RWPE1 (cell line): Measurements from ENCODE around the gene THSD4.

Experiments used
- CTCF ChIA-PET: fragments of 350-600 bp; sonication (Branson Sonifier 250); formaldehyde crosslinking; extraction: SDS; loops from one replicate; lab custom pipeline; 2021; lab: Yijun Ruan, JAX
- POLR2A ChIA-PET: fragments of 400-600 bp; formaldehyde crosslinking; extraction: SDS; loops from one replicate; lab custom pipeline; 2020; ENCODE audit warnings: antibody characterized with exemption; ENCODE audit not compliant: low non-redundant PET; lab: Yijun Ruan, JAX
- DNase-seq: peaks from one replicate; pipeline ENCODE4 v3.0.0; 2012; ENCODE audit warnings: low spot score
- H3K27ac ChIP-seq: fragments of 450-650 bp; 2 replicates; pipeline ENCODE4 v1.5.1; 2017
- TF ChIP-seq, protein P1 (sequence below): fragments of 450-650 bp; conservative IDR thresholded peaks from 2 replicates; pipeline ENCODE4 v1.5.1; 2017; ENCODE audit warnings: low read depth, mild to moderate bottlenecking

THSD4 gene

DNA sequence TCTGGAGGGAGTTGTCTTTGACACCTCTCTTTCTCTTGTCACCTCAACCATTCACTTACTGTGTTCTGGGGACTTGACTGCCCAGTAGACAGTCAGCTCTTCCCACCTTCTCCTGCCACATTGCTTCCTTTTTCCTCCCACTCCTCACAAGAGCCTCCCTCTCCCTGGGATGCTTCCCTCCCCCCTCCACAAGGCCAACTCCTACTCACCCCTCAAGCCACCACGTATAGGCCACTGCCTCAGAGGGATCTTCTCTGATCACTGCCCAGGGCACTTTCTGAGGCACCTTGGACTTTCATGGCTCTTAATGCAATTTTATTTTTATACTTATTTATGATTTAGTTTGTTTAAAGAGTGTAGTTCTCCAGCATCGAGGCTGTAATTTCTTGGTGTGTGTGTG is 23.2 kb downstream of the THSD4 start:
- ChIA-PET CTCF (no interaction called here), POLR2A (no interaction called here)
- no peak for DNase-seq
- H3K27ac ChIP-seq, result no peak overlapping the region
- TF ChIP-seq, protein P1, sequence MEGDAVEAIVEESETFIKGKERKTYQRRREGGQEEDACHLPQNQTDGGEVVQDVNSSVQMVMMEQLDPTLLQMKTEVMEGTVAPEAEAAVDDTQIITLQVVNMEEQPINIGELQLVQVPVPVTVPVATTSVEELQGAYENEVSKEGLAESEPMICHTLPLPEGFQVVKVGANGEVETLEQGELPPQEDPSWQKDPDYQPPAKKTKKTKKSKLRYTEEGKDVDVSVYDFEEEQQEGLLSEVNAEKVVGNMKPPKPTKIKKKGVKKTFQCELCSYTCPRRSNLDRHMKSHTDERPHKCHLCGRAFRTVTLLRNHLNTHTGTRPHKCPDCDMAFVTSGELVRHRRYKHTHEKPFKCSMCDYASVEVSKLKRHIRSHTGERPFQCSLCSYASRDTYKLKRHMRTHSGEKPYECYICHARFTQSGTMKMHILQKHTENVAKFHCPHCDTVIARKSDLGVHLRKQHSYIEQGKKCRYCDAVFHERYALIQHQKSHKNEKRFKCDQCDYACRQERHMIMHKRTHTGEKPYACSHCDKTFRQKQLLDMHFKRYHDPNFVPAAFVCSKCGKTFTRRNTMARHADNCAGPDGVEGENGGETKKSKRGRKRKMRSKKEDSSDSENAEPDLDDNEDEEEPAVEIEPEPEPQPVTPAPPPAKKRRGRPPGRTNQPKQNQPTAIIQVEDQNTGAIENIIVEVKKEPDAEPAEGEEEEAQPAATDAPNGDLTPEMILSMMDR, result no peak

DNA sequence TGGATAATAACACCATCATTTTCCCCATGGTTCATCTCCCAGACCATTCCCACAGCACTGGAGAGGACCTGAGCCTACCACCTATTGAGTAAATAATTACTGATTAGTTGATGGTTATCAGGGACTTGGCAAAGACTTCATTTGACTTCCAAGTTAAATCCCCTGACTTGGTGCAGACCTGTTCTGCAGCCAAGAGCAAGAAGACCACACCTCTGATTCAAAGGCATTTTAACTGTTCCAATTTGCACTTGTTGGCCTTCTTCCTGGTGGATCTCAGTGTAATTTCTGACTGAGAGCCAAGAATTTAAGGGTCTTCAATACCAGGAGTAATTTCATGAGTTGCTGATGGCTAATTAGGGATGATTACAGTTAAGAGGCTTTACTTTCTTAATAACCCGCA is 24.0 kb downstream of the THSD4 start:
- ChIA-PET CTCF (no interaction called here), POLR2A (no interaction called here)
- no peak overlapping the region for H3K27ac ChIP-seq
- TF ChIP-seq, protein P1, result no peak
- no peak for DNase-seq

DNA sequence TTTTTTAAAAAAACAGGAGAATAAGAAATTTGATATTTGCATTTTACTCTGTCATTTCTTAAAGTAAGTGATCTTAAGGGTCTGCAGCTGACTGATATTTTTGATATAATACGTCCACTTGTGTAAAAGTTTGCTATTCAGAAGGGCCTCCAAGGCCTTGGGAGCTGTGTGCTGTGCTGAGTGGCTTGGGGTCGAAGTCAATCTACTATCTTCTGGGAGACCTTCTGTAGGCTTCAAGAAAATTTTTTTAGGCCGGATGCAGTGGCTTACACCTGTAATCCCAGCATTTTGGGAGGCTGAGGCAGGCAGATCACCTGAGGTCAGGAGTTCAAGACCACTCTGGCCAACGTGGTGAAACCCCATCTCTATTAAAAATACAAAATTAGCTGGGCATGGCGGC is 26.3 kb downstream of the THSD4 start:
- POLR2A ChIA-PET, result no interaction called here
- no peak for DNase-seq
- TF ChIP-seq, protein P1, result no peak
- CTCF ChIA-PET, result interaction anchor here (0.6 kb wide), 1 partner anchor 164 kb away, joined by 3 read pairs; no protein-coding TSS in a partner anchor
- H3K27ac ChIP-seq, result no peak overlapping the region

DNA sequence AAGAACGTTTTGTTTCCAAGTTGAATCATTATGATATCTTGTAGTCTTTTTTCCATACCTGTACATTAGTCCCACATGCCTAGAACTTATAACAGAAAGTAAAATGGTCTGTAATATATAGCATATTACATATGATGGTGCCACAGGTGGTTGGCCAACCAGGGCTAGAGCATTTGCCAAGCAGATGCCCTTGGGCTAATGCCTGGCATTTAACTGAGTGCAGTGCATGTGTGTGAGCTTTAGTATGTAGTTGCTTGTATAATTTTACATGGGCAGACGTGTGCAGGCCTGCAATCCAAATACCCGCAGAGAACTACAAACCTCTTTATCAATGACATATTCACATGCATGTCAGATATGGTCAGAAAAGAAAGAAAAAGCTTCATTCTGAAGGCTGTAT is 27.5 kb downstream of the THSD4 start:
- no peak overlapping the region for H3K27ac ChIP-seq
- ChIA-PET POLR2A (no interaction called here), CTCF (no interaction called here)
- TF ChIP-seq, protein P1, result no peak
- no peak for DNase-seq

DNA sequence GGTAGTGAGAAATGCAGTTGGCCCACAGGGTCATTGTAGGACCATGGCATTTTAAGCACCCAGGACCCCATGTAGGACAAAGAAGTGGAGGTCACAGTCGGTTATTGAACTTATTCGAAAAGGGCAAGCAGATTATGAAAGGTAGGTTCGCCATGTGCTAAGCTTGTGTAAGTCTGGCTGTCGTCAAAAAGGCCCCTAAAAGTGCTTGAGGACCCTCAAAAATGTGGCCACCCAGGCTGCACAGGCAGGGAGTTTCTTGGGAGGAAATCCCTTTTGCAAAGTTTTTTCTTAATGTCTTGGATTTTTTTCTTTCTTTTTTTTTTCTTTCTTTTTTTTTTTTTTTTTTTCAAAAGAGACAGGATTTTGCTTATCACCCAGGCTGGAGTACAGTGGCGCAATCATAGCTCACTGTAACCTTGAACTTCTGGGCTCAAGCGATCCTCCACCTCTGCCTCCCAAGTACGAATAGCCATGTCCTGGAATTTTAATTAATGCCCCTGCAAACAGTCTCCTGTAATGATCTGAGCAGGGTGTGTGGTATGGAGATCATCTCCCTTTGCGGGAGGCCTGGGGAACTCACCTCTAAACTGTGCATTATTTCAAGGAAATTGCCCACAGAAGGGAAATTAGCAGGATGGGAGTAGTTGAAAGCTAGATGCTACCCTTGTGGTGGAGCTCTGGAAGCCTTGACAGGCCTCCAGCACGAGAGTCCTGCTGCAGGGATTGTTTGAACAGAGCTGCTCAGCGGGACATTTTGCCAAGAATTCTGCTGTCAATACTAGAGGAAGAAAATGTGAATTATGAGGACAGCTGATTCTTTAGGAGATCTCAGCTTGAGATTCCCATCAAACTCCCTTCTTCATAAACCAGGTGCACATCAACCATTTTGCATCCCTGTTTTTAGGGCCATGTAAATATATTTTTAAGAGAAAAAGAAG is 28.4 kb downstream of the THSD4 start:
- CTCF ChIA-PET, result interaction anchor here (1.1 kb wide), 1 partner anchor 28 kb away, joined by 4 read pairs; the partner anchor contains the start of gene THSD4
- POLR2A ChIA-PET, result no interaction called here
- no peak for DNase-seq
- no peak overlapping the region for H3K27ac ChIP-seq
- TF ChIP-seq, protein P1, result no peak

DNA sequence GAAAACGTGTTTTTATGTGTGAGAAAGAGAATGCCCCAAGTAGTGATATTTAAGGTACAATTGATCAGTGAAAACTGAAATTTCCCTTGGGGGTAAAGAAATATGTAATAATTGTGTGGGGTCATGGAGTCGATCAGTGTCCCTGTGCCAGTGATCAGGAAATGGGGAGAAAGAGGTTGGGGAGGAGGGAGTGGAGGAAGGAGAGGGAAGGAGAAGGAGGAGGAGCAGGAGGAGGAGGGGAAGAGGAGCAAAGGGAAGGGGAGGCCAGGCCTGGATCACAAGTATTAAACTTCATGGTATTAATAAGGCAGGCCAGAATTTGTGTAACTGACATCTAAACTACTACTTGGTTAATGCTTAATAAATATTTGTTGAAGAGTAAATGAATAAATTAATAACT is 30.4 kb downstream of the THSD4 start:
- POLR2A ChIA-PET, result no interaction called here
- DNase-seq, result no peak
- TF ChIP-seq, protein P1, result no peak
- H3K27ac ChIP-seq, result no peak overlapping the region
- CTCF ChIA-PET, result no interaction called here
